Stomach (tissue), 9 donors: ENCODE data around the gene ZNF90. TPM values are rescaled to one million over a fixed set of nuclear protein-coding genes. Genes with fewer than 3 reads are reported as not detected.

Source experiments
- DNase-seq, 2 donors: peaks; one replicate each; pipeline versions ENCODE4 v3.0.0 to v3.0.0-alpha.2; 2013 to 2019
- H3K27ac ChIP-seq, 5 donors: fragments of 200-600 bp in 4 of 5; sonication (generic) in 4 of 5; one replicate each; pipeline ENCODE4 v1.5.1; 2013 to 2019; ENCODE audit warnings: mild to moderate bottlenecking in 1 of 5, moderate library complexity in 1 of 5
- H3K27me3 ChIP-seq, 3 donors: fragments of 200-600 bp; sonication (generic); one replicate each; pipeline ENCODE4 v1.5.1; 2017 to 2019; ENCODE audit warnings: mixed run types in 1 of 3
- H3K36me3 ChIP-seq, 4 donors: fragments of 200-600 bp; sonication (generic); 1 replicate in 3 of 4; 2 replicates in 1 of 4; pipeline ENCODE4 v1.5.1; 2016 to 2019
- H3K4me1 ChIP-seq, 4 donors: fragments of 200-600 bp; sonication (generic); one replicate each; pipeline ENCODE4 v1.5.1; 2016 to 2019
- H3K4me3 ChIP-seq, 4 donors: fragments of 200-600 bp; sonication (generic) in 3 of 4; one replicate each; pipeline ENCODE4 v1.5.1; 2016 to 2019; ENCODE audit warnings: mild to moderate bottlenecking in 1 of 4
- H3K9me3 ChIP-seq, 4 donors: fragments of 200-600 bp; sonication (generic); one replicate each; pipeline ENCODE4 v1.5.1; 2016 to 2019
- EP300 ChIP-seq: sonication (generic); formaldehyde crosslinking; IDR thresholded peaks from one replicate; pipeline ENCODE4 v1.6.1; 2017; ENCODE audit warnings: antibody characterized with exemption
- POLR2A ChIP-seq, 4 donors: fragments of 450-650 bp; IDR thresholded peaks; one replicate each; pipeline ENCODE4 v1.6.1; 2016; ENCODE audit warnings: antibody characterized with exemption in 4 of 4, control low read depth in 2 of 4, mild to moderate bottlenecking in 1 of 4, moderate library complexity in 1 of 4
- POLR2AphosphoS5 ChIP-seq, 3 donors: sonication (generic); formaldehyde crosslinking; IDR thresholded peaks; one replicate each; pipeline ENCODE4 v1.6.1; 2016; ENCODE audit warnings: antibody characterized with exemption in 3 of 3
- WGBS, 5 donors: extraction: QIAGEN DNeasy Blood & Tissue Kit in 3 of 5; methylation state at CpG; one replicate each; pipeline versions ENCODE4 v1.1.5 to v1.1.7; 2013 to 2018; 5-methylcytosine and 5-hydroxymethylcytosine counted together
- intact Hi-C: fragments of 100-400 bp; cut with DNase I; formaldehyde crosslinking; loops from one replicate; pipeline ENCODE4 v1.15.1; 2023; ENCODE audit warnings: low total_unique reads
- polyA plus RNA-seq, 3 donors: library from polyadenylated mRNA; stranded (reverse); fragments of 200-250 nt; gene quantifications; one replicate each; pipeline ENCODE4 v1.2.3, GENCODE V29; 2013
- total RNA-seq, 5 donors: library from RNA; depleted of rRNA; stranded (reverse); fragments of >200 nt; gene quantifications; one replicate each; pipeline versions ENCODE4 v1.1.0 to v1.2.3, GENCODE V29; 2014 to 2016
- TF ChIP-seq, protein P1 (sequence below), 7 experiments: fragments of 450-650 bp in 4 of 7; fragments of 200-600 bp in 3 of 7; sonication (generic) in 3 of 7; IDR thresholded peaks; one replicate each; pipeline ENCODE4 v1.5.1; 2016 to 2019; ENCODE audit warnings: antibody characterized with exemption in 7 of 7, control low read depth in 2 of 7, mild to moderate bottlenecking in 1 of 7
- donor health status: healthy with polysubstance abuse.
- donor health status: Bipolar disorder and iron deficiency.
- donor health status: healthy.

Gene ZNF90
- total and polyA plus RNA-seq, 8 donors, result 1.4 to 67.1 (median 2.2) TPM

- WGBS, 5 donors, result 37 to 66% (median 51%) methylated on average over 4 of the region's 4 CpGs
Measured at GRCh38 chr19:20154636-20155035, 76.8 kb downstream of the ZNF90 start.

GRCh38 chr19:20162821-20163220, 85.0 kb downstream of the ZNF90 start:
- no peak overlapping the region for H3K4me3 ChIP-seq
- intact Hi-C loops, result no loop called here
- peaks cover 0 to 6% (median 0%) of the 10 kb centered on the region in 4 donors for H3K9me3 ChIP-seq
- peaks cover 0 to 5% (median 4%) of the 10 kb centered on the region in 4 donors for H3K4me1 ChIP-seq
- no peaks in the 10 kb centered on the region for H3K36me3 ChIP-seq
- no peak overlapping the region for H3K27ac ChIP-seq
- TF ChIP-seq POLR2AphosphoS5 (IDR thresholded peaks at IDR 0.05), result no peak
- no peak for TF ChIP-seq EP300
- no peak for TF ChIP-seq POLR2A (IDR thresholded peaks at IDR 0.05)
- TF ChIP-seq, protein P1, sequence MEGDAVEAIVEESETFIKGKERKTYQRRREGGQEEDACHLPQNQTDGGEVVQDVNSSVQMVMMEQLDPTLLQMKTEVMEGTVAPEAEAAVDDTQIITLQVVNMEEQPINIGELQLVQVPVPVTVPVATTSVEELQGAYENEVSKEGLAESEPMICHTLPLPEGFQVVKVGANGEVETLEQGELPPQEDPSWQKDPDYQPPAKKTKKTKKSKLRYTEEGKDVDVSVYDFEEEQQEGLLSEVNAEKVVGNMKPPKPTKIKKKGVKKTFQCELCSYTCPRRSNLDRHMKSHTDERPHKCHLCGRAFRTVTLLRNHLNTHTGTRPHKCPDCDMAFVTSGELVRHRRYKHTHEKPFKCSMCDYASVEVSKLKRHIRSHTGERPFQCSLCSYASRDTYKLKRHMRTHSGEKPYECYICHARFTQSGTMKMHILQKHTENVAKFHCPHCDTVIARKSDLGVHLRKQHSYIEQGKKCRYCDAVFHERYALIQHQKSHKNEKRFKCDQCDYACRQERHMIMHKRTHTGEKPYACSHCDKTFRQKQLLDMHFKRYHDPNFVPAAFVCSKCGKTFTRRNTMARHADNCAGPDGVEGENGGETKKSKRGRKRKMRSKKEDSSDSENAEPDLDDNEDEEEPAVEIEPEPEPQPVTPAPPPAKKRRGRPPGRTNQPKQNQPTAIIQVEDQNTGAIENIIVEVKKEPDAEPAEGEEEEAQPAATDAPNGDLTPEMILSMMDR (IDR thresholded peaks at IDR 0.05), result no peak
- DNase-seq, result peak in 1 of 2 donors; percentile 24
- WGBS, 5 donors, result 79 to 86% (median 80%) methylated on average over 3 of the region's 3 CpGs
- H3K27me3 ChIP-seq, result no peaks in the 10 kb centered on the region

More at GRCh38 chr19:20154636-20155035, 76.8 kb downstream of the ZNF90 start:
- intact Hi-C loops, result no loop called here
- Histone ChIP-seq H3K27me3 (no peaks in the 10 kb centered on the region), H3K27ac (no peak overlapping the region), H3K4me3 (no peak overlapping the region), H3K4me1 (no peaks in the 10 kb centered on the region), H3K36me3 (no peaks in the 10 kb centered on the region), H3K9me3 (peaks cover 0 to 18% (median 3%) of the 10 kb centered on the region in 4 donors)
- DNase-seq, result peak in 1 of 2 donors; percentile 27
- no peak for TF ChIP-seq EP300
- no peak for TF ChIP-seq POLR2A (IDR thresholded peaks at IDR 0.05)
- TF ChIP-seq POLR2AphosphoS5 (IDR thresholded peaks at IDR 0.05), result no peak
- TF ChIP-seq, protein P1 (IDR thresholded peaks at IDR 0.05), result no peak

DNA sequence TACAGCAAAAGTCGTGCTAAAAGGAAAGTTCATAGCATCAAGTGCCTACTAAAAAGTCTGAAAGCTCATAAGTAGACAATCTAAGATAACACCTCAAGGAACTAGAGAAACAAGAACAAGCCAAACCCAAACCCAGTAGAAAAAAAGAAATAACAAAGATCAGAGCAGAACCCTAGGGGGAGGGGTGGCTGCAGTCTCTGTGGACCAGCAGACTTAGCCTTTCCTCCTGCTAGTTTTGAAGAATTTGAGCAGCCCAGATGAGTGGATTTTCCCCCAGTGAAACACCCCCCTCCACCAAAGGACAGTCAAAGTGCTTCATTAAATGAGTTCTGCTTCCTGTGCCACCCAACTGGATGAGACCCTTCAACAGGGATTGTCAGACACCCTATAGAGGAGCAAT, 86.7 kb downstream of the ZNF90 start:
- TF ChIP-seq POLR2AphosphoS5 (IDR thresholded peaks at IDR 0.05) (no peak), EP300 (no peak), POLR2A (IDR thresholded peaks at IDR 0.05) (no peak)
- TF ChIP-seq, protein P1 (IDR thresholded peaks at IDR 0.05), result no peak
- Histone ChIP-seq H3K4me1 (peaks cover 9 to 21% (median 13%) of the 10 kb centered on the region in 4 donors), H3K27ac (no peak overlapping the region), H3K4me3 (no peak overlapping the region), H3K27me3 (no peaks in the 10 kb centered on the region), H3K9me3 (peaks cover 0 to 11% (median 0%) of the 10 kb centered on the region in 4 donors), H3K36me3 (no peaks in the 10 kb centered on the region)
- intact Hi-C loops, result no loop called here
- no peak for DNase-seq
- 88 to 98% (median 96%) methylated on average over 1 of the region's 1 CpG for WGBS, 5 donors

- WGBS, 5 donors, result 48 to 61% (median 51%) methylated on average over 7 of the region's 7 CpGs
- Histone ChIP-seq H3K9me3 (peaks cover 0 to 11% (median 0%) of the 10 kb centered on the region in 4 donors), H3K27me3 (no peaks in the 10 kb centered on the region), H3K27ac (no peak overlapping the region), H3K36me3 (peaks cover 0 to 12% (median 4%) of the 10 kb centered on the region in 4 donors), H3K4me1 (peaks cover 9 to 31% (median 13%) of the 10 kb centered on the region in 4 donors), H3K4me3 (no peak overlapping the region)
- intact Hi-C loops, result no loop called here
- TF ChIP-seq POLR2AphosphoS5 (IDR thresholded peaks at IDR 0.05) (no peak), EP300 (no peak), POLR2A (IDR thresholded peaks at IDR 0.05) (no peak)
- TF ChIP-seq, protein P1 (IDR thresholded peaks at IDR 0.05), result no peak
- peak in 1 of 2 donors; percentile 37 for DNase-seq
Measured at GRCh38 chr19:20165971-20166592, 88.3 kb downstream of the ZNF90 start.
